SK-N-DZ (cell line): ENCODE results near the gene PRR23E.

Source experiments
- DNase-seq: peaks from one replicate; pipeline ENCODE4 v3.0.0-alpha.2; 2015; ENCODE audit warnings: low spot score
- small RNA-seq, 2 experiments: library from RNA; depleted of rRNA; stranded (forward); fragments of <200 nt; gene quantifications; one replicate each; pipeline ENCODE3, GENCODE V24; 2014

The PRR23E gene

DNA sequence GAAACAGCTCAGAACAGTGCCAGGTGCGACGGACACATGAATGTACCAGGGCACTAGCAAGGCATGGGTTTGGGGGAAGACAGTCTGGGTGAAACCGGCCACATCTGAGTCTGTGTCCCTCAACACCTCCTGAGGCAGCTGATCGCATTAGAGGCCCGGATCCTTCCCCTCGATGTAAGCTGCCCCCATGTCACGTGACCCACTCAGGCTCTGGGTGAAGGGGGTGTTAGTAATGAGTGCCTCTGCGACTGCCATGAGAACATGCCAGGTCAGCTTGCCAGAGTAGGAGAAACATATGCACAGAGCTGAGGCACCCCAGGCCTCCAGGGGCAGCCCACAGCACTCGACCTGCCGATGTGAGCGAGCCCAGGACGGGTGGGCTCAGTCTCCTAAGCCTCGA, 29.7 kb downstream of the PRR23E start:
- peak; percentile 30 for DNase-seq

DNA sequence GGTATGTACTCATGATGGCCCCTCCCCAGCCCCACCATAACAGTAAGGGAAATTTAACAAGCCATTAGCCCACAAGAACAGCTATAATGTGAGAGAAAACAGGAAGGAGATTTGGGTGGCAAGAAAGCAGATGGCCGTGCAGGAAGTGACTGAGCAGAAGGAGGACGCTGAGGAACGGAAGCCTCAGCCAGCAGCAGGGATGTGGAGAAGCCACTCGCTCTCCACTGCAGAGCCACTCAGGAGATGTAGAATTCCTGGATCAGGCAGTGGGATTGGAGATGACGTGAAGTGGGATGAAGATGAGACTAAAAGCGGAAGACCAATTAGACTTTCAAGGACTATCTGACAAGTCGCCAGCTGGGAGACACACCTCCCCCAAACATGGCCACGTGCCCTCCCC, 31.2 kb downstream of the PRR23E start:
- DNase-seq: no peak

DNA sequence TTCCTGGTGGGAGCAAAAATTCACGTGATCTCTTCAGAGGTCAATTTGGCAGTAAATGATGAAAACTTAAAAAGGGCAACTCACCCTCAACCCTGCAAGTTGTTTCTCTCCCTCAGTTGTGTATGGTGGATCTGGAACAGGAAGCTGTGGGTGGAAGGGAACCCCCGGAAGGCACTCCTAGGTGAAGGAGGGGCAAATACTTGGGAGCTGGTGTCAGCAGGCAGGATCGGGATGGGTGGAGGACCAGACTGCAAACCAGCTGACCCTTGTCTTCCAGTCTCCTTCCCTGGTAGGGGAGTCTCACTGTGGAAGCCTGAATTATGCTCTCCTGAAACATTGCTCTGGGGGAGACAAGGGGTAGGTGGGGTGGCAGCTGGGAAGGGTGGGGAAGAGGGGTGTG, 33.5 kb downstream of the PRR23E start:
- DNase-seq: peak; percentile 59

DNA sequence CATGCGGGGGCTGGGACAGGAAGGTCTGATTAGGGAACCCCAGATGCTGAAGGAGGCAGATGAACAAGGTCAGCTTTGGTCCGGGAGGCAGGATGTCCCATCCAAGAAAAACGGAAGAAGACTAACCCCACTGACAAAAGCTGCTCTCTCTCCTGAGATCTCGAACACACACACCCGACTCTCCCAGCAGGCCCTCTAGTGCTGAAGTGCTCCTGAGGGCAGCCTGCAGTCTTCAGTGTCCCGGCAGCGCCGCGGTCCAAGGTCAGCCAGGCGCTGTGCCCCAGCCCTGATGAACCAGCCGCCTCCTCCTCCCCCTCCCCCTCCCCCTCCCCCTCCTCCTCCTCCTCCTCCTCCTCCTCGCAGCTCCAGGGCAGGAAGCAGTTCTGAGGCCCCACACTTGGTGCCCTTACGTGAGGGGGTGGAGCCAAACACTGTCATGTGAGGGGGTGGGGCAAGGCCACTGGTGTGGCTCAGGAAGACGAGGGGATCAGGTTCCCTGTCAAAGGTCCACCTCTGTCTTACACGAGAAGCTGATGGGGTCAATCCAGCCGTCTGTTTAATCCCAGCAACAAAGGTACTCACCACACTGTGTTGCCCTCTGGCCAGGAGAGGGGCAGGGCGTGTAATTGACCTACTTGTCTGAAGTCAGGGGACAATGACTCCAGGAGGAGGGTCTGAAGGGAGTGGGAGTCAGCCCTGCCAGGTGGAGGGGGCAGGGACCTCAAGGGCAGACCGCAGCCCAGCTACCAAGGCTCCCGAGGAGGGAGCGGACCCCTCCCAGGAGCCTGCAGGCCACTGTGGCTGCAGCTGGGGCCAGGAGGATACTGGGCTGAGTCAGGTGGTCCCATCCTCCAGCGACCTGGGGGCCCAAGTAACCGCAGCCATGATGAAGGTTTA, 34.3 kb downstream of the PRR23E start:
- DNase-seq: peak; percentile 91

DNA sequence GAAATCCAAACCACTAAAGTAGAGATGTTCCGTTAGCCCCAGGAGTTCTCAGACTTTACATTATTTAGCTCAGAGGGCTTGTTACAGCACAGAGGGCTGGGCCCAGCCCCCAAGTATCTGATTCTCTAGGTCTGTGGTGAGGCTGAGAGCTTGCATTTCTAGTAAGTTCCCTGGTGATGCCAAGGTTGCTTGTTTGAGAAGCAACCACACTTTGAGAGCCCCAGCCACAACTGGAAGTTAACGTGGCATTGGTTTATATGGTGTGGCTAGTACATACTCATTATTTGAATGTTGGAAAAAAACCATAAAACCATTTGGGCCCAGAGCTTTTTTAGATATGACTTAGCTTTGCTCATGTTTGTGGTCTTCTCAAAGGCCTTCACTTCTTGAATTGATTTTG, 35.9 kb downstream of the PRR23E start:
- DNase-seq: no peak

DNA sequence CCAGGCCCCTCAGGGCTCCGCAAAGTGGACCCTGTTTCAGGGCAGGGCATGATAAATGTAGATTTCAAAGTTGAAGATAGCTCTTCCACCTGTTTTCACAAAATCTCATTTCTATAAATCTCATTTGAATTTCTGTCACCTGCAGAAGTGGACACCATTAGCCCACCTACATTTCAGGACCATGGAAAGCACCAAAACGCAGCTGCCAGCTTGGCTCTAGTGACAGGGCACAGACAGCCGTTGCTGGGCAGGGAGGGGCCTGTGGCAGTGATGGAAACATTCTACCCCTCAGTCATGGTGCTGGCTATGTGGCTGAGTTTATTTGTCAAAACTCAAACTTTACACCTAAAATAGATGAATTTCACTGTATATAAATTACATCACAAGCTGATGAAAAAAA, 40.4 kb downstream of the PRR23E start:
- no peak for DNase-seq

DNA sequence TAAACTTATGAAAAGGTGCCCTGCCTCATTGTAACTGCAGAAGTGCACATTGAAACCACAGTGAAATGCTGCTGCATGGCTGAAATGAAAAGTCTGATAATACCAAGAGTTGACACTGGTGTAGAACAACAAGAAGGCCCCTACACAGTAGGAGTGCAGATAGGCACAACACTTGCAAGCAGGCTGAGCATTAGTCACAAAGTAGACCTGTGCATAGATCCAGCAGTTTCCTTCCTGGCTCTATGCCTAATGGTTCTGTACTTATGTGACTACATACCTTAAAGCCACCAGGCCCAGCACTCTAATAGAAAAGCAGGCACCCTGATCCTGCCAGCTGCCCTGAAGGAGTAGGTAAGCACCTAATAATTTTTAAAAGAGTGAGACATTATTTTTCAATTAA, 41.8 kb downstream of the PRR23E start:
- no peak for DNase-seq

DNA sequence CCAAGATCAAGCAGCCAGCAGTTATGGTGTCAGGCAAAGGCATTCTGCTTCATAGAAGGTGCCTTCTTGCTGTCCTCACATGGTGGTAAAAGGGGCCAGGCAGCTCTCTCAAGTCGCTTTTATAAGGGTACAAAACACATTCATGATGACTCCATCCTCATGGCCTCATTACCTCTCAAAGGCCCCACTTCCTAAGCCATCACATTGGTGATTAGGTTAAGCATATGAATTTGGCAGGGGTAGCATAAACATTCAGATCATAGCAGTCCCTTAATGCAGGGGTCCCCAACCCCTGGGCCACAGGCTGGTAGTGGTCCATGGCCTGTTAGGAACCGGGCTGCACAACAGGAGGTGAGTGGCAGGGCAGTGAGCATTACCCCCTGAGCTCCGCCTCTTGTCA, 42.8 kb downstream of the PRR23E start:
- no peak for DNase-seq

DNA sequence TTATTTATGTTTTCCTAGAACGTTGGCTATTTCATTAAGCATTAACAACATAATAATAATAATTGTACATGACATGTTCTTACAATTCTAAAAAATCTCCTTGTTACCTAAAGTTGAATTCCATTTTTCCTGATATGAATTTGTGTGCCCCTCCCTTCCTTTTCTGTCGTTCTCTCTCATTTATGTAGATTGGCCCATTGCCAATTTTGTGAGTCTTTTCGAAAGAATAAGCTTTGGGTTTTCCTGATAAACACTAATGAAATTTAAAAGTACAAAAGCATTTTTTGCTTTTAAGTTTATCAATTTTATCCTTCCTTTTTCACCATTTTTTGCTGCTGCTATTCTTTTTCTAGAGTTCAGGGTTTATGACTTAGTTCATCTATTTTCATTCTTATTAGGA, 44.9 kb downstream of the PRR23E start:
- no peak for DNase-seq

DNA sequence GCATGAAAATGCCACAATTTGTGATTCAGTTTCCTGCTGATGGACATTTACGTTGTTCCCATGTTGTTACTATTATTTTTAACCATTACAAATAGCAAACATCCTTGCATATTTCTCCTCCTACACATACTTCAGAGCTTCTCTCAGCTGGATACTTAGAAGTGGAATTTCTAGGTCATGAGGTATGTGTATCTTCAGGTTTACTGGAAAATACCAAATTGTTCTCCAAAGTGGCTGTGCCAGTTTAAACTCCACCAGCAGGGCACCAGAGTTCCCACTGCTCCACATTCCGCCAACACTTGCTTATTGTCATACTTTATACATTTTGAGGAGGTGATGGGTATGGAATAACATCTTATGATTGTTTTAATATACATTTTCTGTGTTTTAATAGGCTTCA, 45.7 kb downstream of the PRR23E start:
- no peak for DNase-seq

DNA sequence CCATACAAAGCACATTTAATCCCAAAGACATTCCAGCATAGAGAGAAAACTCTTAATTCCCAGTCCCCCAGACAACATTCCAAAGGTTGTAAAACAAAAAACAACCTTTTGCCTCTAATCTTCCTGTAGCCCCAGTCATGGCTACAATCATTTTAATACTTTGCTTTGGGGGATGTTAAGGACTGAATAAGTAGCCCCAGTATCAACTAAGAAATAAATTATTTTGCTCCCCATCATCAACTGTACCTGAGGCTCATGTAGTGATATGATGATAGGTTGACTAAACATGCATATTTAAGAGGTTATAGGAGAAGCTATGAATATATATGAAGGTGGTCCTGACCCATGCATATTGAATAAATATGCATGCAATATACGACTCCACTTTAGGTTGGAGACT, 54.4 kb downstream of the PRR23E start:
- no peak for DNase-seq

Small RNA genes lying within 50 kb of the gene (small RNA-seq; reads per million reads assigned to genes)
- 0 reads per million in 2 experiments for gene RF00019
- 0 reads per million in 2 experiments for gene RNU6-1047P
